HG02870 (cell line): ENCODE data around the gene RFNG.

ENCODE experiments used
- ATAC-seq: cut with Tn5 transposase; IDR thresholded peaks from one replicate; pipeline ENCODE4 v1.9.1; 2021; ENCODE audit warnings: mild to moderate bottlenecking, moderate library complexity; ENCODE audit not compliant: unreplicated experiment

RFNG gene

DNA sequence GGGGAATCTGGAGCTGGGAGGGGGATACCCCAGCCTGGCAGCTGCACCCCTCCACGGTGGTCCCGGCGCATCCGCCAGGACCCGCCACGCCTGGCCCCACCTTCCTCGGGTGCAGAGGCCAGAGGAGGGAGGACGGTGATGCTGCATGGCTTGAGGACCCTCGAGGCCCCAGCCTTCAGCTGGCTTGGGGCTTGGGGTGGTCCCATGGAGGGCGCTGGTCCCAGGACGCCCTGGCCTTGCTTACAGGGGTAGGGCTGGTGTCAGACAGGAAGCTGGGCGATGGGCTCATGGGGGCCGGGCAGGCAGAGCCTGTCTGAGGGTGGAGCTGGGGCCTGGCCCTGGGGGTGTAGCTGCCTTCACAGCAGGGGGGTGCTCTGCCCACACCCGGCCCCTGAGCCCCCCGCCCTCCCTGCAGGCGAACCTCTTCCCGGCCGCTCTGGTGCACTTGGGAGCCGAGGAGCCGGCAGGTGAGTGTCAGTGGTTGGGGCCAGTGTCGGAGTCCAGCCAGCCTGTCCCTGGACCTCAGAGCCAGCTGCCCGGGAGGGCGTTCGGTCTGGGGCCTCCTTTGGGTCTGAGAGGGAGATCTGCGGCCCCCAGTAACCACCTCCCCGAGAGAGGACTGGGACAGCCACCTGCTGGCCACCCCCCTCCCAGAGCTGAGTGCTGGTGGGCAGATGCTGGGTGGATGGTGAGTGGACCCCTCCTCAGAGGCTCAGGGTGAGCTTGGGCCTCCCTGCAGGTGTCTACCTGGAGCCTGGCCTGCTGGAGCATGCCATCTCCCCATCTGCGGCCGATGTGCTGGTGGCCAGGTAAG, 35.3 kb downstream of the RFNG start:
- ATAC-seq: no peak

DNA sequence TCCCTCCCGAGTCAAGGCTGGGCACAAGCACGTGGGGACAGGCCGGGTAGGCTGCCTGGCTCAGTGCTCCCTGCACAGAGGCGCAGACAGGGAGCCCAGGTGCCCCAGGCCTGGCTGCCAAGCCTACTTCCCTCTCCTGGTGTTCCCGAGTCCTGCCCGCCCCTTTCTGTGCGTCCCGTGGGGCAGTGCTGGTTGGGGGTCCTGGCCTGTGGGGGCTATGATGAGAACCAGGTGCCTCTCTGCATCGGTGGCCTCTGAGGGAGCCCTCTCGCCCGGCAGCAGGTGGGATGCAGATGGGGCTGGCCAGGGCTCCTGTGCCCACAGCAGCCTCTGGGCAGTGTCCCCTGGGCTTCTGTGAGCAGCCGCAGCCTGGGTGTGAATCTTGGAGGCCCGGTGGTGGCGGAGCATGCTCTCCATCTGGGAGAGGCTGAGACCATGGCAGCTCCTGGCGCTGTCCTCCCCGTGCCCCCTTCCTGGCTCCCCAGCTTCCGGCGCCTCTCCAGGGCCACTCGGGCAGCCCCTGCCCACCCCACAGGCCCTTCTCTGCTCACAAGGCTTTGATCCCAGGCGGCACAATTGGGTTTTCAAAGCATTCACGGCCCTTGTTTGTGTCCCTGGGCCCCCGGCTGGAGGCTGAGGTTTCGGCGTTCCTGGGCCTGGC, 36.2 kb downstream of the RFNG start:
- ATAC-seq: no peak

DNA sequence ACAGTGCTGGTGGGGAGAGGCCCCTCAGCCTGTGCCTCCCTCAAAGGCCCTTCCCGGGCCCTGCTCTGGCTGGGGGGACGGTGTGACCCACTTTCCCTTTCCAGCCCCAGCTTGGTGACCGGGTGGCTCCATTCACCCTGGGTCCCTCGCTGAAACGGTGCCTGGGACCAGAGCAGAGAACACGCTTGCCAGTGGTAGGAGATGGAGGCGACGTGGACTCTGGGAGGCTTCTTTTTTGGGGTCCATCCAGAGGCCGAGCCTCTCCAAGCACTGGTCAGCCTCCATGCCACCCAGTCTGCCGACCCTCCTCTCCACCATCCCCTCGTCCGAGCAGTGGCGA, 36.7 kb downstream of the RFNG start:
- ATAC-seq: no peak

DNA sequence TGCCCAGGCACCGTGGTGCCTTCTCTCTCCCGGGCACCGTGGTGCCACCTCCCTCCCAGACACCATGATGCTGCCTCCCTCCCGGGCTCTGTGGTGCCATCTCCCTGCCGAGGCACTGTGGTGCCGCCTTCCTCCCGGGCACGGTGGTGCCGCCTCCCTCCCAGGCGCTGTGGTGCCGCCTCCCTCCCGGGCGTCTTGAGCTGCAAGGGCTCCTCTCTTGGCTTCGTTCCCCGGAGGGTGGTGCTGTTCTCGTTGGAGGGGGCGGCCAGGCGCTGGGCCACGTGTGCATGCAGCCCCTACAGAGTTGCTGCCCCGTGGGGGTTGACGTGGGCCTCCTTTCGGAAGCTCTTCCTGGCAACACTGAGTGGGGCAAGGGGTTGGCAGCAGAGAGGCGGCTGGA, 37.2 kb downstream of the RFNG start:
- ATAC-seq: no peak

DNA sequence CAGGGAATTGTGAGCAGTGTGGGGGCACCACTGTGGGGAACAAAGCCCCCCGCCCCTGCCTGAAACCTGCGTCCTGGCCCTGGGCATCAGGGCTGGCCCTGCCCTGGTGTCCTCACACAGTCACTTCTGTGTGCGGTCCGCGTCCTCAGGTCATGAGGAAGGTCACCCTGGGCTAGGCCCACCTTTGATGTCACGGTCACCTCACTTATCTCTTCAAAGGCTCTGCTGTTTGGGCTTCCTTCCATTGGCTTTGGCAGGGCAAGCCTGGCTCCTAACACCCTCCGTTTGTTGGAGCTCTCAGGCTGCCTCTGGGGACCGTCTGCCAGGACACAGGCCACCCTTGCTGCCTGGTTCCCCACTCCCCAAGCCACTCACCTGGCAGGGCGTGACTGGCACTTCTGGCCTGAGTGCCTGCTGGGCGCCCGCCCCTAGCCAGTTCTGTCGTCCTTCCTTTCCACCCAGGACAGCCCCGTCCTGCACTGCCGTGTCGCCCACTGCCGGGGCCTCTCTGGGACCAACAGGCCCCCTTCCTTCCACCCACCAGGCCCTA, 37.8 kb downstream of the RFNG start:
- no peak for ATAC-seq

DNA sequence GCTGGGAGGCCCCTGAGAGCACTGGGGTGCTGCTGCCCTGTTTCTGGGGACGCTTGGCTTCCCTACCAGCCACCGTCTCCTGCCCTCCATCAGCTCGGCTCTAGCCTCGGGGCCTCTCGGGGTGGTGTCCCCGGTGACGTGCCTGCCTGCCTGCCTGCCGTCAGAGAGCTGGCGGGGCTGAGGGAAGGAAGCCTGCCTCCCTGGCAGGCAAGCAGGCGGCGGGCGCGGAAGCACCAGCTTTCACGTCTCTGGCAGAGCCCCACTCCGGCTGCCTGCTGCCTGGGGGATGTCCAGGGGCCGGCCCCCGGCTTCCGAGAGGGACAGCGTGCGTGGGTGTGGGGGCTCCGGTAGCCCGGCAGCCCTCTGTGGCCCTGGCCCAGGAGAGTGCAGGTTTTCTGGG, 38.3 kb downstream of the RFNG start:
- no peak for ATAC-seq

DNA sequence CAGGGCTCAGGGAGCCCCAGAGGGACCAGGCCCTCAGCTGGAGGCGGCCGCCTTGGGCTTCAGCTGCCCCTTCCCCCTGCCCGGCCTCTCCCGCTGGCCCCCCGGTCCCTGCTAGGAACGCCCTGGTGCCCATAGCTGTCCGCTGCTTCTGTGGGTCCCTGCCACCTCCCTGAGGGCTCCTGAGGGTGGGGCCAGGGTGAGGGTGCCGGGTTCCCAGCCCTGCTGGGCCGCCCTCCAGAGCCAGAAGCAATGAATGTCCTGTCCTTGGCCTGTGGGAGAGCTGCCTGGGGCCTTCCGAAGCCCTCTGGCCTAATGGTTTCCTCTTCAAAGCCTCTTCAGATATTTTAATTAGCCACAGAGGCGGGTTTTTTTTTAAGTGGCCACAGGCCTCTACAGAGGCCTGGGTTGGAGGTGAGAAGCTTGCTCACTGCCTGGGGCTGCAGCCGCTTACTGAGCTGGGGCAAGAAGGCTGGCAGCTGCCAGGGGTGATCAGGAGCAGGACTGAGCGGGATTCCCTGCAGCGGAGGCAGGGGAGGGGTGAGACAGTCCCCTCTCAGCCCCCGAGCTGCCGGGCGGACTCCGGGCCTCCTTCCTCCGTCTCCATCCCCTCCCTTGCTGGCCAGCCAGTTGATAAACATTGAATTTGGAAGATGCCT, 38.8 kb downstream of the RFNG start:
- ATAC-seq: no peak

DNA sequence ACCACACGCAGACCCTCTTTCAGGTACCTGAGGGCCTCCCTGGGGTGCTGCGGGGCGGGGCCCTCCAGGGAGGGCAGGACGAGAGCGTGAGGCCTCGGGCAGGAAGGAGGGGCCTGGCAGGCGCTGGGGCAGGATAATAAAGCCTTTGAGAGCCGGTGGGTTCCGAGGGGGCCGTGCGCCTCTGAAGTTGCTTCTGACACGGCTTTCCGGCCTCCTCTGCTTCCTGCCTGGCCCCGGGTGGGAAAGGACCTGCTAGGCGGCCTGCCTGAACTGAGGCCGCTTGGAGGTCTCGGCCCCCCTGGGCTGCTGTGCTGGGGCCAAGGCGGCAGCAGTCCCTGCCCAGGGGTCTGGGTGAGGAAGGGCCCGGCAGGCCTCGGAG, 39.4 kb downstream of the RFNG start:
- no peak for ATAC-seq

DNA sequence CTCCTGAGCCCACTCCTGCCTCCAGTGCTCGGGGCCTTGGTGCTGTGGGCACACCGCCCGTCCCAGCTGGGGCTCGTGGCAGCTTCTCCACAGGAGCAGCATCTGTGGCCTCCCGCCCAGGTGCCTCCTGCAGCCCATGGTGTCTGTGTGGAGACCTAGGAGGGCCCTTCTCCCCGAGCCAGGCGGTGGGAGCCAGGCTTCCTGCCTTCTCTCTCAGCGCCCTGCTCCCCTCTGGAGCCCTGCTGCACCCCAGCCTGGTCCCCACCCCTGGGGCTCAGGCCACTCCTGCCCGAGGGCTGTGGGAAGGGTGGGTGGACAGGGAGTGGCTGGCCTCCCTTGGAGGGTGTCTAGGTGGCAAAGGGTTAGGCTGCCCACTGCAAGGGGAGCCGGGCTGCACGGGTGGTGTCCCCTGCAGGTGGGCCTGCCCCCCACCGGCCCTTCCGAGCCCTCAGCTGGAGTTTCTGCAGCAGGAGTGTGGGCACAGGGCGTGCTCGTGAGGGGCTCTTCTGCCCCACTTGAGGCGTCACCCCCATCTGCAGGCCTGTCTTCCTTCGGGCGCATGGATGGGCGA, 39.9 kb downstream of the RFNG start:
- ATAC-seq: no peak

DNA sequence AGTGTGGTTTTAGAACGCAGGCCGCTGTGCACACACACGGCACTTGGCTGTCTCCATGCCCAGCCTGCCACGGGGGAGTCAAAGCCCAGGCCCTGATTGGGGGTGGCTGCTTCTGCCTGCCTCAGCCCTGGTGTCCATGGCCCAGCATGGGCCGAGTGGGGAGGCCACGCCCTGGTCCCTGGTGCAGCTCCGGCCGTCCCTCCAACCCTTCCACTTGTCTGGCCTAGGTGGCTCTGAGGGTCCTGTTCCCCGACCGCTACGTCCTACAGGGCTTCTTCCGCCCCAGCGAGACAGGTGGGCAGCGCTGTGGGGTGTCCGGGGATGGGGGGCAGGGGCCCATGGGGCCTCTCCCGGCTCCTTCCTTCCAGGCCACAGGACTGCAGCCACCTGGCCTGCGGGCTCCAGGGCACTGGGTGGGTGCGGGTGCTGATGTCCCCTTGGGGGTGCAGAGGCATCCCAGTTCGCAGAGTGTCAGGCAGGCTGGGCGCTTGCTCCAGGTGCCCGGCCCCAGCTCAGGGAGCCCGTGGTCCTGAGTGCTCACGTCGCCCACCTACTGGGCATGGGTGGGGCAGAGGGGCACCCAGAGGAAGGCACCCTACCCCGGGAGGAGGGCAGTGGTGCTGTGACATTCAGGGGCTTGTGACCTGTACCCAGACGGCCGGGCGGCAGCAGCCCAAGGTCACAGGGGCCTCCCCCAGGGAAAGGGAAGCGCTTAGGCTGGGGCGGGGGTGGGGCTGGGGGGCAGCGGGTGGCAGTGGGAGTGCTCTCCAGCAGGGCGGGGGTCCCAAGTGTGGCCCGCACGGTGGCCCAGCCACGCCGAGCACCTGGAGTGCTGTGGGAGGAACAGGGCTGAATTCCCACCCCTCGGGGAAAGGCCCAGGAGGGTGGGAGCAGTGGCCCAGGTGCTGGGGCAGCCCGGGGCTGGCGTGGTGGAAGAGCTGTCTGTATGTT, 40.8 kb downstream of the RFNG start:
- no peak for ATAC-seq

DNA sequence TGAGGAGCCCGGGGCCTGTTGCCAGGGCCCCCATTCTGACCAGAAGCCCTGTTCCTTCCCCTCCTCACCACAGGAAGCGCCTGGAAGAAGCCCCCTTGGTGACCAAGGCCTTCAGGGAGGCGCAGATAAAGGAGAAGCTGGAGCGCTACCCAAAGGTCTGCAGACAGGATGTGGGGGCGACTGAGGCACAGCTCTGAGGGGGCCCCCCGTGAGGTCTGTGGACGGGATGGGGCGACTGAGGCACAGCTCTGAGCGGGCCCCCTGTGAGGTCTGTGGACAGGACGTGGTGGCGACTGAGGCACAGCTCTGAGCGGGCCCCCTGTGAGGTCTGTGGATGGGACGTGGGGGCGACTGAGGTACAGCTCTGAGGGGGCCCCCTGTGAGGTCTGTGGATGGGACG, 42.2 kb downstream of the RFNG start:
- no peak for ATAC-seq

DNA sequence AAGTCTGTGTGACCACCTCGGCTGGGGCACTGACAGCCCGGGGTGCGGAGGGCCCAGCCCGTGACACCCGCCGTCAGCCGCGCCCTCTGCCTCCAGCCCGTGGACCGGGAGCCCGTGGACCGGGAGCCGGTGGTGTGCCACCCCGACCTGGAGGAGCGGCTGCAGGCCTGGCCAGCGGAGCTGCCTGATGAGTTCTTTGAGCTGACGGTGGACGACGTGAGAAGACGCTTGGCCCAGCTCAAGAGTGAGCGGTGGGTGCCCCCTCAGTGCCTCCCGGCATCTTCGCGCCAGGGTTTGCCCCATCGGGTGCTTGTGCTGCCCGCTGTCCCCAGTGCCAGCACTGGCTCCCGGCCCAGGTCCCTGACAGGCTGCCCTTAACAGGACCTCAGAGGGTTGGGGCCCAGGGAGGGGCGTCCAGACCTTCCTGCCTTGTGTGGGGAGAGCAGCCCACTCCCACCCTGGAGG, 42.6 kb downstream of the RFNG start:
- no peak for ATAC-seq

DNA sequence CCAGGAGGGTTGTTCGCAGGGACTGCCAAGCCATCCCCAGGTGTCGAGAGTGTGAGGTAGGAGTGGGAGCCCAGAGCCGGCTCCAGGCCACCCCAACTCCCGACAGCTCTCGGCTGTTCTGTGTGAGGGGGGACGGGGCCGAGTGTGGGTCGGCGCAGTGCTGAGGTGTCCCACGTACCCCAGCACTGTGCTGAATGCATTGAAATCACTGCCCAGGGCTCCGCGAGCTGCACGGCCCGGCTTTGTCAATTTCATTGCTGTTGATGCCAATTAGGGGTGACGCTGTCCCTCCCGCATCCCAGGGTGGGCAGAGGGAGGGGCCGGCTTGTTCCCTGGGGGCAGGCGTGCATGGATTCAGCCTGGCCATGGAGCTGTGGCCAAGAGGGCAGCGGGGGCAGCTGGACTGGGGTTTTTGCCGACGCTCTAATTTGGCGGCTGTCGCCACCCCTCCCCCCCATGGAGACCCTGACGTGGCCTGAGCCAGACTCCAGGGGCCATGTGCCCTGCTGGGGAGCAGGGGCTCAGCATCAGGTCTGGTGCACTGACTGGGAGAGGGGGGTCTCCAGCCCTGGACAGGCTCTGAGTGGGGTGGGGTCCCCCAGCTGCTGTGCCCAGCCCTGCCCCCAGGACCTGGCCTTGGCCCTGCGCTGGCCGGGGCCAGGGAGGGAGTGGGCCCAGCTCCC, 43.2 kb downstream of the RFNG start:
- no peak for ATAC-seq

DNA sequence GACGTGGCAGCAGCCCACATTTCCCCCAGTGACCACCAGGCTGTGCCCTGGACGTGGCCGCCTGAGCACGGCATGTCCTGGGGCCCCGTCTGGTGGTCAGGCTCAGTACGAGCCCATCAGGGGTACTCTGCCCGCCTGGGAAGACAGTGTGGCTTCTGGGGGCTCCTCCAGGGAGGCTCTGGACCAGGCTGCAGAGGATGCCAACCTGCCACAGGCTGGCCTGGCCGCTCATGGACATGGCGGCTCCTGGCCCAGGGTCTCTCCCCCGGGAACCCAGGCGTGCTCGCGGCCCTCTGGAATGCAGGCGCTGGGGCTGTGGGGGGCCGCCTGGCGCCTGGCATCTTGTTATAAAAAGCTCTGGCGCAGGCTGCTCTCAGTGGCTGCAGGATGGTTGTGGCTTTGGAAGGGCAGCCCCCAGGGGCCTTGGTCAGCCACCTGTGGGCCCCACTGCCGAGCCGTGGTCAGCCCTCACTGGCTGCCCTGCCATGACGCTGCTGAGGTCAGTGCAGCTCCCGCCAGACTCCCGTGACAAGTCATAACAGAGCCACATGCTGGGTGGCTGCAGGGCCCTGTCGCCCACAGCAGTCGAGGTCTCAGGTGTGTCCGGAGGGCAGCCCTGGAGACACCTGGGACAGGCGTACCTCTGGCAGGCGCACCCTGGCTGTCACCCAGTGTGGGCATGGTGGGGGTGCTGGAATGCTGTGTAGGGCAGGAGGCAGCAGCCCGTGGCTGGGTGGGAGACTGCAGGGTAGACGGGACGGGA, 43.9 kb downstream of the RFNG start:
- ATAC-seq: no peak

DNA sequence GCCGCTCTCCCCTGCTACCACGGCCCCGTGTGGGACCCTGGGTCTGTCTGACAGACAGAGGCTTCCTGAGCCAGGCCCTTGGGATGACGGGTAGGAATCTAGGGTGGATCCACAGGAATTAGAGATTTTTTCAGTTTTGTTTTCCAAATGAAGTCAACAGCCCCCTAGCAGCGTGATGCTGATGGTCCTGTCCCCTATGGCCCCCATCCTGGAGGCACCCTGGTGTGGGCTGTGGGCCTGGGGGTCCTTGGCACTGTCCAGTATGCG, 44.5 kb downstream of the RFNG start:
- no peak for ATAC-seq

DNA sequence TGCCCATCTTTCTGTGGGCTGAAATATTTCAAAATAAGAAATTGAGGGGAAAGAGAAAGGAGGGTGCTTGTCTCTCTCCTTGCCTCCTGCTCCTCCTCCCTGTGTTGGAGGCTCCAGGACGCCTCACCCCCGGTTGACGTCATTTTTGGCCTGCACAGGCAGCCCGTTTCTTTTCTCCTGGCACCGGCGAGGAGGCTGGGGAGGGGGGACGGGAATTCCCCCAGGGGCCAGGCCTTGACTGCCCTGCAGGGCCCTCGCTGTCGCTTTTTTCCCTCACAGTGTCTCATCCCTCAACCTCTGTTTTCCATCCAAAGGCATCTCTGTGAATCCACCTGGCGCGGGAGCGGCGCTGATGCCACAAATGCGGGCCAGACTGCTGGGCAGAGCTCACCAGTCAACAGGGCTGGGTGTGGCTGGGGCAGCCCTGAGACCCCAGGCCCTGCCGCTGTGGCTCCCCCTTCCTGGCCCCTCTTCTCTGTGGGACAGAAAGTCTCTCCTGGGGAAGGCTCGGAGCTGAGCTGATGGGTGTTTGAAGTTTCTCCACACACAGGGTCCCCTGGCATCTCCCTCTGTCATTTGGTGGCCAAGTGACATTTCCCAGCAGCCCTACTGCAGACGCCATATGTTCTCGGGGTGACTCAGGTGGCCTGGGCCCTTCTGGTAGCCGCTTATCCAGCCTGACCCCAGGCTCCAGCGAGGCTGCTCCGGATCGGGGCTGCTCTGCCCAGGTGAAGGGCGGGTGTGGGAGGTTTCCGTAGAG, 45.0 kb downstream of the RFNG start:
- ATAC-seq: no peak

DNA sequence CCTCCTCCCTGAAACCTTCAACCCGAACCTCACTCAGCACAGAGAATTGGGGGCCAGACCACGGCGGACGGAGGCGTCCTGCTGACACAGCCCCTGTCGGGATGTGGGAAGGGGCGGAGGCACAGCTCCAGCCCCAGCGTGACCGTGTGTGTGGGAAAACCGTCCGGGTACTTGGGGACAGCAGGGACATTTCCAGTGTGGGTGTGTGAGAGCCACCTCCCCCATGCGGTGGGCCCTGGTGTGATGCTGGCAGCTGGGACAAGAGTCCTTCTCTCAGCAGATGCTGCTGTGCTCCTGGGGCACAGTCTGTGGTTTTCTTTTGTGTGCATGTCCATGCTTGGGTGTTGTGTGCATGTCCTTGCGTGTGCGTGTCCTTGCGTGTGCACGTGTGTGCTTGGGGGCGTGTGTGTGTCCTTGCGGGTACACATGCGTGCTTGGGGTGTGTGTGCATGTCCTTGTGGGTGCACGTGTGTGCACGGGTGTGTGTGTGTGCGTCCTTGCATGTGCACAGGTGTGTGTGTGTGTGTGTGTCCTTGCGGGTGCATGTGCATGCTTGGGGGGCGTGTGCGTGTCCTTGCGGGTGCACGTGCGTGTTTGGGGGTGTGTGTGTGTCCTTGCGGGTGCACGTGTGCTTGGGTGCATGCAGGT, 45.8 kb downstream of the RFNG start:
- ATAC-seq: no peak
